ENCODE data around the gene SLAMF7. TPM values are rescaled to one million over a fixed set of nuclear protein-coding genes. Genes with fewer than 3 reads are reported as not detected.
A peak's percentile ranks its signal among the peaks of the same experiment; 100 is the strongest.

SLAMF7 gene
- total and polyA plus RNA-seq, 8 donors, result 0.12 to 6.5 (median 0.46) TPM

- Histone ChIP-seq H3K27ac (no peak overlapping the region), H3K9me3 (no peaks in the 10 kb centered on the region), H3K36me3 (no peaks in the 10 kb centered on the region), H3K4me3 (no peak overlapping the region), H3K27me3 (no peaks in the 10 kb centered on the region), H3K4me1 (no peaks in the 10 kb centered on the region)
- intact Hi-C loops (cut with DNase I), result no loop called here
- DNase-seq (no peak), ATAC-seq (no peak), FAIRE-seq (no peak)
- TF ChIP-seq, protein P1, sequence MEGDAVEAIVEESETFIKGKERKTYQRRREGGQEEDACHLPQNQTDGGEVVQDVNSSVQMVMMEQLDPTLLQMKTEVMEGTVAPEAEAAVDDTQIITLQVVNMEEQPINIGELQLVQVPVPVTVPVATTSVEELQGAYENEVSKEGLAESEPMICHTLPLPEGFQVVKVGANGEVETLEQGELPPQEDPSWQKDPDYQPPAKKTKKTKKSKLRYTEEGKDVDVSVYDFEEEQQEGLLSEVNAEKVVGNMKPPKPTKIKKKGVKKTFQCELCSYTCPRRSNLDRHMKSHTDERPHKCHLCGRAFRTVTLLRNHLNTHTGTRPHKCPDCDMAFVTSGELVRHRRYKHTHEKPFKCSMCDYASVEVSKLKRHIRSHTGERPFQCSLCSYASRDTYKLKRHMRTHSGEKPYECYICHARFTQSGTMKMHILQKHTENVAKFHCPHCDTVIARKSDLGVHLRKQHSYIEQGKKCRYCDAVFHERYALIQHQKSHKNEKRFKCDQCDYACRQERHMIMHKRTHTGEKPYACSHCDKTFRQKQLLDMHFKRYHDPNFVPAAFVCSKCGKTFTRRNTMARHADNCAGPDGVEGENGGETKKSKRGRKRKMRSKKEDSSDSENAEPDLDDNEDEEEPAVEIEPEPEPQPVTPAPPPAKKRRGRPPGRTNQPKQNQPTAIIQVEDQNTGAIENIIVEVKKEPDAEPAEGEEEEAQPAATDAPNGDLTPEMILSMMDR (IDR thresholded peaks at IDR 0.05), result no peak
- 66% methylated on average over 3 of the region's 3 CpGs for WGBS, 2 donors
Measured at GRCh38 chr1:160773093-160773492, 34.0 kb downstream of the SLAMF7 start.

GRCh38 chr1:160774886-160775719, 36.1 kb downstream of the SLAMF7 start:
- WGBS, 2 donors, result 70 to 75% methylated on average over 2 of the region's 2 CpGs
- FAIRE-seq, result no peak
- TF ChIP-seq, protein P1 (IDR thresholded peaks at IDR 0.05), result no peak

DNA sequence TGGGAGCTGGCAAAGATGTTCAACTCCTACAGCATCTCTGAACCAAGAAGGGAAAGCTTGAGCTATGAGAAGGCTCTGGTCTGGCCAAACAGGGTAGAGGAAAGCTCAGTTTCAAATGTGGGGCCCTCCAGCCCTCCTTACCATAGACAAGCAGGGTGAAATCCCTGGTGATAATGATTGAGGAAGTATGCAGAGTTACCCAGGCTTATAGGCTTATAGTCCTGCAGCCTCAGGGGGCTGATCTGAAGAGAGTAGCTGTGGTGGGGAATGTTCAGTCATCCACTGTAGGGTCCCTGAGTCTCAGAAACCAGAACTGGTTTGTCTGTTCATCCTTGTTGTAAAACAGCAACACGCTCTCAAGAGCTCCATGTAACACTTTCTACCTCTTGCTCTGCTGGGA, 37.1 kb downstream of the SLAMF7 start:
- Histone ChIP-seq H3K27ac (no peak overlapping the region), H3K4me3 (no peak overlapping the region), H3K4me1 (peaks cover 4 to 7% (median 6%) of the 10 kb centered on the region in 3 donors), H3K36me3 (no peaks in the 10 kb centered on the region), H3K27me3 (no peaks in the 10 kb centered on the region), H3K9me3 (no peaks in the 10 kb centered on the region)
- FAIRE-seq (no peak), ATAC-seq (no peak), DNase-seq (no peak)
- TF ChIP-seq, protein P1 (IDR thresholded peaks at IDR 0.05), result no peak
- WGBS, 2 donors, result 79 to 95% methylated on average over 1 of the region's 1 CpG
- intact Hi-C loops (cut with DNase I), result no loop called here

More at GRCh38 chr1:160774886-160775719, 36.1 kb downstream of the SLAMF7 start:
- Histone ChIP-seq H3K4me3 (no peak overlapping the region), H3K27ac (no peak overlapping the region), H3K9me3 (no peaks in the 10 kb centered on the region), H3K27me3 (no peaks in the 10 kb centered on the region), H3K36me3 (no peaks in the 10 kb centered on the region), H3K4me1 (no peaks in the 10 kb centered on the region)
- no peak for DNase-seq
- no peak for ATAC-seq
- intact Hi-C loops (cut with DNase I), result no loop called here

DNA sequence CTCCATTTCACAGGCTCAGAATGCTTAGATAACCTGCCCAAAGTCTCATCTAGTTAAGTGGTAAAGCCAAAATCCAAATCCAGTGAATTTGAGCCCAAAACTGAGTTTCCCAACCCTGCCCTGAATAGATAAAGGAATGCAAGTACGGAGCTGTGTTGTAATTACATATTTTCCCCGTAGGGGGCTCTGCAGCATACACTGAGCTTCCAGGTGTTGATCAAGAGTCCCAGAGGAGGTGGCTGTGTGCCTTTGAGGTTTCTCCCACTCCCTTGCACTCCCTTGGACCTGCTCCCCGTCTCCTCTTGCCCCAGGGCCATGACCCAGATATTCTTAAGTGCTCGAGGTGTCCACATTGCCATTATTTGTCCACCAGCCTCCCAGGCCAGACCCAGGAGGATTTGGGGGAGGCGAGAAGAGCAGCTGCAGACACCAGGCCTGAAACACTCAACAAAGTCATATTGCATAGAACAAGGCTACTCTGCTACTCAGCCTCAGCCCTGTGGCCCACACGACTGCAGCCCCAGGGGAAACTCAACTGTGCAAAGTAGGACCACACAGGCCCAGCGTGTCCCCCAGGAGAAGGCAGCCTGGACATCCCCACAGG, 38.5 kb downstream of the SLAMF7 start:
- FAIRE-seq (no peak), DNase-seq (peak in 2 of 6 donors; percentile 30 to 45), ATAC-seq (peak; percentile 39 to 65 (median 58))
- H3K4me3 ChIP-seq, result no peak overlapping the region
- H3K27ac ChIP-seq, result no peak overlapping the region
- no peaks in the 10 kb centered on the region for H3K27me3 ChIP-seq
- H3K4me1 ChIP-seq, result peaks cover 12 to 18% (median 18%) of the 10 kb centered on the region in 3 donors
- TF ChIP-seq, protein P1 (IDR thresholded peaks at IDR 0.05), result peak; percentile 29 to 41 (median 38)
- intact Hi-C loops (cut with DNase I), result no loop called here
- no peaks in the 10 kb centered on the region for H3K36me3 ChIP-seq
- H3K9me3 ChIP-seq, result no peaks in the 10 kb centered on the region
- WGBS, 2 donors, result 52 to 56% methylated on average over 7 of the region's 7 CpGs

DNA sequence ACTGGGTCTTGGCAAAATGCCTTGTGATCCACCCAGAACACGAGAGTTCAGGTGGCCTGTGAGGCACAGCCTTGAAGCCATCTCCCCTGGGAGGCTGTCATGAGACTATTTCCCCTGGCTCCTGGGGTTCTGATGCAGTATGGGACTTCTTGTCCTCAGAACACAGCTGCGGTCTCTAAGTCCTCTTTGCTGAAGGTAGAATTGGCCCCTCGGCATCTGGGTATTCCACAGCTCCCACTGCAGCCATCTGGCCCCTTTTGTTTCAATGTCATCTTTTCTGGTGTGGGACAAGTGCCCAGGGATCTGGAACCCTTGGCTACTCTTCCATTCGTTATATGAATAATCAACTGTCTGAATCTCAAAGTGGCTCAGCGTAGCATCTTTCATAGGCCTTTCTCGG, 39.9 kb downstream of the SLAMF7 start:
- intact Hi-C loops (cut with DNase I), result no loop called here
- ATAC-seq (no peak), DNase-seq (no peak), FAIRE-seq (no peak)
- Histone ChIP-seq H3K27me3 (no peaks in the 10 kb centered on the region), H3K36me3 (no peaks in the 10 kb centered on the region), H3K9me3 (no peaks in the 10 kb centered on the region), H3K27ac (no peak overlapping the region), H3K4me3 (no peak overlapping the region), H3K4me1 (peaks cover 12 to 19% (median 18%) of the 10 kb centered on the region in 3 donors)
- TF ChIP-seq, protein P1 (IDR thresholded peaks at IDR 0.05), result no peak
- 87 to 91% methylated on average over 6 of the region's 6 CpGs for WGBS, 2 donors

Measured in pancreas (tissue), 10 donors.